Endometrial microvascular endothelial cells (primary cell): ENCODE data around the gene SCFD2. TPM values are rescaled to one million over a fixed set of nuclear protein-coding genes. Genes with fewer than 3 reads are reported as not detected.
"Not testable (repeated sequence)": the region's sequence is repeated elsewhere in the genome, so short reads cannot be mapped to it uniquely, and the experiment has no call there.

Experiments
- in situ Hi-C: cut with HindIII; loops from 2 replicates; pipeline ENCODE4 v1.10.0; 2017; ENCODE audit warnings: low sequenced_read_pairs, low pct_unique_long_range_greater_than_20kb; ENCODE audit errors: inconsistent ontology term
- total RNA-seq: library from RNA; depleted of rRNA; stranded (reverse); fragments of >200 nt; gene quantifications from one replicate; pipeline ENCODE4 v1.2.3, GENCODE V29; 2015; ENCODE audit errors: inconsistent ontology term

Gene SCFD2
- total RNA-seq, 1 donor from 2014 or later: 25.8 TPM

GRCh38 chr4:52843958-52844357, 521.9 kb downstream of the SCFD2 start:
- in situ Hi-C loops: no loop called here

- in situ Hi-C loops: no loop called here
Measured at GRCh38 chr4:52843351-52843750, 522.5 kb downstream of the SCFD2 start.

- in situ Hi-C loops: no loop called here
Measured at GRCh38 chr4:52842792-52843191, 523.1 kb downstream of the SCFD2 start.

- in situ Hi-C loops: no loop called here
Measured at GRCh38 chr4:52841682-52842456, 524.0 kb downstream of the SCFD2 start.

- in situ Hi-C loops: no loop called here
Measured at GRCh38 chr4:52840531-52841370, 525.1 kb downstream of the SCFD2 start.

- in situ Hi-C loops: no loop called here
Measured at GRCh38 chr4:52838729-52839586, 526.9 kb downstream of the SCFD2 start.

- in situ Hi-C loops: no loop called here
Measured at GRCh38 chr4:52837716-52838558, 527.9 kb downstream of the SCFD2 start.

GRCh38 chr4:52836678-52837077, 529.2 kb downstream of the SCFD2 start:
- in situ Hi-C loops: no loop called here

- in situ Hi-C loops: no loop called here
Measured at GRCh38 chr4:52836120-52836519, 529.7 kb downstream of the SCFD2 start.

GRCh38 chr4:52834641-52835456, 531.0 kb downstream of the SCFD2 start:
- in situ Hi-C loops: not testable (repeated sequence)

- in situ Hi-C loops: no loop called here
Measured at GRCh38 chr4:52833941-52834525, 531.8 kb downstream of the SCFD2 start.

GRCh38 chr4:52825460-52826090, 540.3 kb downstream of the SCFD2 start:
- in situ Hi-C loops: no loop called here

- in situ Hi-C loops: no loop called here
Measured at GRCh38 chr4:52824603-52825459, 541.0 kb downstream of the SCFD2 start.

GRCh38 chr4:52824270-52824602, 541.6 kb downstream of the SCFD2 start:
- in situ Hi-C loops: no loop called here

- in situ Hi-C loops: no loop called here
Measured at GRCh38 chr4:52823702-52824092, 542.2 kb downstream of the SCFD2 start.
